HG03575 (cell line): ENCODE results near the gene CAMK2N1.

Source experiments
- ATAC-seq: cut with Tn5 transposase; IDR thresholded peaks from one replicate; pipeline ENCODE4 v1.9.1; 2021; ENCODE audit not compliant: unreplicated experiment, insufficient number of reproducible peaks, low FRiP score; ENCODE audit errors: extremely low read depth

The CAMK2N1 gene

GRCh38 chr1:20462397-20462796 lies 23.6 kb downstream of the CAMK2N1 start:
- no peak for ATAC-seq

GRCh38 chr1:20458717-20459116 lies 27.3 kb downstream of the CAMK2N1 start:
- no peak for ATAC-seq

DNA sequence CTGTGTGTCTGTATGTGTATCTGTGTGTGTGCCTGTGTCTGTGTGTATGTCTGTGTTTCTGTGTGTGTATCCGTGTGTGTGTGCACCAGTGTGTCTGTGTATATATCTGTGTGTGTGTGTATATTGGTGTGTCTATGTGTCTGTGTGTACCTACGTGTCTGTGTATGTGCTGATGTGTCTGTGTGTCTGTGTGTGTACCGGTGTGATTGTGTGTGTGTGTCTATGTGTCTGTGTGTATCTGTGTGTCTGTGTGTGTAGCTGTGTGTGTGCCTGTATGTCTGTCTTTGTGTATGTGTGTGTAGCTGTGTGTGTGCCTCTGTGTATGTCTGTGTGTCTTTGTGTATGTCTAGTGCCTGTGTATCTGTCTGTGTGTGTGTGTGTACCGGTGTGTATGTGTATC lies 32.0 kb downstream of the CAMK2N1 start:
- no peak for ATAC-seq

- no peak for ATAC-seq
Observed at GRCh38 chr1:20449735-20450311, 36.2 kb downstream of the CAMK2N1 start.

DNA sequence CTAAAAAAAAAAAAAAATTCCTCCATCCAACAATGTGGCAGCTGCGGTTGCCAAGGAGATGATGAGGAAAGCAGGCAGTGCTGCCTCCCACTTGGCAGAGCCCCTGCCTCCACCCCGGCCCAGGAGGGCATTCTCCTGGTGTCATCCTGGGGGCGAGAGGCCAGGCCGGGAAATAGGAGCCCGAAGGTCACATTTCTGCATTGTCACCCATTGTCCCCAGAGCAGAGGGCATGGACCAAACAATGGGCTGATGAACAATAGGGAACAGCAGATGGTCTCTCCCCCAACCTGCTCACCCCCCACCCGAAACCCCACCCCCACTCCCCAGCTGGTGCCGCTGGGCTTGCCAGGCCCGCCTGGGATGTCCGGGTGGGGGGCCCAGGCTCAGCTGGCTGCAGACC lies 37.3 kb downstream of the CAMK2N1 start:
- no peak for ATAC-seq

GRCh38 chr1:20447794-20448193 lies 38.2 kb downstream of the CAMK2N1 start:
- ATAC-seq, result no peak

DNA sequence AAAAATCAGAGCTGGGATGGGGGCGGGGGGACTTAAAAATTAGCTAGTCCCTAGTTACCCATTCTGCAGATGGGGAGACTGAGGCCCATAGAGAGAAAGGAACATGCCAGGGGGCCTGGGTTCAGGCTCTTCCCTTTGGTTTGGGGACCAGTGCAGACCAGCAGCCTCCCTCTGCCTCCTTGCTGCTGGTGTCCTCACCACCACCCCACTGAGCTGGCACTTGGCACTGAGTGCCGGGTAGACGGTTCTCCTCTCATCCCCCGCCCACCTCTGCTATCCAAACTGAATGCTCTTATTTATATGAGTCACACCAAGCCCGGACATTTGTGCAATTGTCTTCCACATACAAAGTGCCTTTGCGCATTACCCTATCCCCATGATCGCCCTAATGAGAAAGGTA lies 39.2 kb downstream of the CAMK2N1 start:
- no peak for ATAC-seq

DNA sequence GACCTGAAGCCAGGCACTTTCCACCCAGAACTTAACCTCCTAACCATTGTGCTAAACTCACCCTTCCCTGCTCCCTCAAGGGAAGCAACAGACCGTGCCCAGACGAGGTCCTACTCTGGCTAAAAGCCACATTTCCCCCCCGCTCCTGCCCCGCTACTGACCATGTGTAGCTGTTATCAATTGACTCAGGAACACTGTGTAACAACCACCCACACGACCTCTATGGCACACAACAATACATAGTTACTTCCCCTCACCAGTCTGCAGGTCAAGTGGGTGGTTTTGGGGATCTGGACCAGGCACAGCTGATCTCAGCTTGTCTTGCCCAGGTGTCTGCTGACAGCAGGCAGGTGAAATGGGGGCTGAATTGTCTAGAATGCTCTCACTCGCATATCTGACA lies 40.1 kb downstream of the CAMK2N1 start:
- no peak for ATAC-seq

GRCh38 chr1:20443703-20444586 lies 42.1 kb downstream of the CAMK2N1 start:
- no peak for ATAC-seq

- ATAC-seq, result no peak
Observed at GRCh38 chr1:20442920-20443625, 42.9 kb downstream of the CAMK2N1 start.

DNA sequence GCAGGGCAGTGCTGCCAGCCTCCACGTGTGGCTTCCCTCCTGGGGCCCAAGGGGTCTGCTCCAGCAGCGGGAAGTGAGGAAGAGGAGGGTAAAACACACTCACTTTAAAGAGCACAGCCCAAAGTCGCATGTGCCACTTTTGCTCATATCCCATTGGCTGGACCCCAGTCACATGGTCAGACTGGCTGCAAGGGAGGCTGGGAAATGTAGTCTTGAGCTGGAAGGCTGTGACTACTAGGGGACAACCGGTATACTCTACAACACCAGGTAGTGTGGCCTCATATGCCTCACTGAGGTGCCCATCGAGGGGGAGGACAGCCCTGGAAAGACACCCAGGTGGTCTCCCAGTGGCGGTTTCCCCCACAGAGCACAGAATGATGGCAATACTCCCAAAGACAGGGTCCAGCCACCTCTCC lies 45.2 kb downstream of the CAMK2N1 start:
- no peak for ATAC-seq

DNA sequence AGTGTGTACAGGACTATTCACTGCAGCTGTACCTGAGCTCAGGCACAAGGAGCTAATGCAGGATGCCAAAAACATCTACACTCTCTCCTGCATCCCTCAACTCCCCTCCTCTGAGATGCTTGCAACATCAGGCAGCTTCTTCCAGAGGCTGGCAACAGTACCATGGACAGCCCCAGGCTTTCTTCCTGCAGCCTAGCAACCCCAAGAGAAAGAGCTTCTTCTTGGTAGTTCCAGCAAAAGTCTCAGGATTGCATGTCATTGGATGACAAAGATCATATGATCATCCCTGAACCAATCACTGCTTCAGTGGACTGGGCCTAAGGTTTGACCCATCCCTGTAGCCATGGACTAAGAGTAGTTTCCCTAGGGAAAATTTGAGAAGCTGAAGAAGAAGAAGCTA lies 46.7 kb downstream of the CAMK2N1 start:
- ATAC-seq, result no peak

GRCh38 chr1:20437640-20438039 lies 48.4 kb downstream of the CAMK2N1 start:
- no peak for ATAC-seq

DNA sequence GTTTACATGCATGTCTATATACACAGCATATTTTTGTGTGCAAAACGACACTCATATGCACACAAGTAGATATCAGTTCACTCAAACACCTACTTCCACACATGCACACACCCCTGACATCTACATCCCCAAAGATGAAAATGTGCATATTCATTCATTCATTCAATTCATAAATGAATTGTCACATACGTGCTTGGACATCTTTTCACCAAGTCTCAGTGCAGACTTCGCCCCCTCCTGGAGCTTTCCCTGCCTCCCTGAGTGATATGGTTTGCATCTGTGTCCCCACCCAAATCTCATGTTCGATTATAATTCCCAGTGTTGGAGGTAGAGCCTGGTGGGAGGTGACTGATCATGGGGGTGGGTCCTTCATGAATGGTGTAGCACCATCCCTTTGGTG lies 53.1 kb downstream of the CAMK2N1 start:
- no peak for ATAC-seq
